Effector memory CD4-positive, alpha-beta T cell (primary cell): ENCODE data around the gene CAMTA1.

Source experiments
- DNase-seq, 3 donors: peaks; one replicate each; pipeline ENCODE4 v3.0.0-alpha.2; 2020
- H3K27ac ChIP-seq: 2 replicates; pipeline ENCODE4 v1.7.0; 2013; ENCODE audit warnings: mild to moderate bottlenecking, low read length, moderate library complexity; ENCODE audit not compliant: insufficient read depth, poor library complexity, severe bottlenecking
- H3K27me3 ChIP-seq: replicated peaks from 2 replicates; pipeline ENCODE4 v1.7.0; 2013; ENCODE audit warnings: mild to moderate bottlenecking, low read length; ENCODE audit not compliant: insufficient read depth, control insufficient read depth, poor library complexity, severe bottlenecking
- H3K36me3 ChIP-seq: 2 replicates; pipeline ENCODE4 v1.7.0; 2013; ENCODE audit warnings: mild to moderate bottlenecking, low read length, moderate library complexity; ENCODE audit not compliant: control insufficient read depth, insufficient read depth
- H3K4me1 ChIP-seq: 2 replicates; pipeline ENCODE4 v1.7.0; 2013; ENCODE audit warnings: low read length, mild to moderate bottlenecking; ENCODE audit not compliant: control insufficient read depth, insufficient read depth, poor library complexity, severe bottlenecking
- H3K4me3 ChIP-seq: 2 replicates; pipeline ENCODE4 v1.7.0; 2013; ENCODE audit warnings: low read length, low read depth, mild to moderate bottlenecking; ENCODE audit not compliant: insufficient read depth, poor library complexity, severe bottlenecking
- H3K9me3 ChIP-seq: 2 replicates; pipeline ENCODE4 v1.7.0; 2013; ENCODE audit warnings: mild to moderate bottlenecking, low read length, moderate library complexity; ENCODE audit not compliant: control insufficient read depth

The CAMTA1 gene

GRCh38 chr1:7085521-7085920 lies 300.3 kb downstream of the CAMTA1 start:
- Histone ChIP-seq H3K4me3 (no peak overlapping the region), H3K9me3 (no peaks in the 10 kb centered on the region), H3K4me1 (no peaks in the 10 kb centered on the region), H3K36me3 (no peaks in the 10 kb centered on the region), H3K27ac (no peak overlapping the region), H3K27me3 (no peaks in the 10 kb centered on the region)
- no peak for DNase-seq

- no peaks in the 10 kb centered on the region for H3K9me3 ChIP-seq
- no peaks in the 10 kb centered on the region for H3K36me3 ChIP-seq
- no peak for DNase-seq
These were observed 300.9 kb downstream of the CAMTA1 start for GRCh38 chr1:7086106-7086505.

DNA sequence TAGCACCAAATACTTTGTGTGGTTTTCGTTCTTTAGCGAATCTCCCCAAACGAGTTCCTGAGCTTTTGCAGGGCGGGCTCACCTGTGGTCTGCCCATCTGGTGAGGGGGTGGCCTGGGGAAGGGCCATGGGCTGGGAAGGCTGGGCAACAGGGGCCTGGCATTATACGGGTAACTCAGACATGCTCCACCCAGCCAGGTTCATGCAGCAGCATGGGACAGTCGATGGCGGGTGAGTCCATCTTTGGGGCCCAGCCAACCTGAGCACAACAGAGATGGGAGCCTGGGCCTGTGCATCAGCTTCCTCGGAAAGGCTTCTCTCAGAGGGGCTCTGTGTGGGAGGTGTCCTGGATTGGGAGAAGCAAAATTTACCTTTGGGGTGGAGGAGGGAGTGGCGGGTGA lies 302.6 kb downstream of the CAMTA1 start:
- no peak overlapping the region for H3K27ac ChIP-seq
- H3K27me3 ChIP-seq: no peaks in the 10 kb centered on the region
- no peaks in the 10 kb centered on the region for H3K36me3 ChIP-seq
- H3K4me3 ChIP-seq: no peak overlapping the region
- H3K9me3 ChIP-seq: no peaks in the 10 kb centered on the region
- no peak for DNase-seq
- H3K4me1 ChIP-seq: no peaks in the 10 kb centered on the region

More at GRCh38 chr1:7086106-7086505, 300.9 kb downstream of the CAMTA1 start:
- H3K4me1 ChIP-seq: no peaks in the 10 kb centered on the region
- no peak overlapping the region for H3K4me3 ChIP-seq
- H3K27me3 ChIP-seq: no peaks in the 10 kb centered on the region
- no peak overlapping the region for H3K27ac ChIP-seq

DNA sequence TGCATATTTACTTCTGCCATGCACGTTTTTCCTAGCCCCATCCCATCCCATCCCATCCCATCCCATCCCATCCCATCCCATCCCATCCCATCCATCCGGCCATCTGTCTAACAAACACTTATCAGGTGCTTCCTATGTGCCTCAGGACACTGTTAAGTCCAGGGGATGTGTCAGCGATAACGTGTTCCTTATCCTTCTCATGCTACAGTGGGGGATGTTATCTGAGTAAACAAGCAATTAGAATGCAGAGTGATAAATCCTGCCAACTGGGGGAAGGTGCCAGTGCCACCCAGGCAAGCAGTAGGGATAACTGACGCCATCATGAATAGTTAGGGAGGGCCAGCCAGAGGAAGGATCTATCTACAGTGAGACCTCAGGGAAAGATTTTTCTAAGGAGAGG lies 304.2 kb downstream of the CAMTA1 start:
- Histone ChIP-seq H3K9me3 (no peaks in the 10 kb centered on the region), H3K4me1 (no peaks in the 10 kb centered on the region), H3K36me3 (no peaks in the 10 kb centered on the region), H3K4me3 (no peak overlapping the region), H3K27me3 (no peaks in the 10 kb centered on the region), H3K27ac (no peak overlapping the region)
- DNase-seq: no peak

DNA sequence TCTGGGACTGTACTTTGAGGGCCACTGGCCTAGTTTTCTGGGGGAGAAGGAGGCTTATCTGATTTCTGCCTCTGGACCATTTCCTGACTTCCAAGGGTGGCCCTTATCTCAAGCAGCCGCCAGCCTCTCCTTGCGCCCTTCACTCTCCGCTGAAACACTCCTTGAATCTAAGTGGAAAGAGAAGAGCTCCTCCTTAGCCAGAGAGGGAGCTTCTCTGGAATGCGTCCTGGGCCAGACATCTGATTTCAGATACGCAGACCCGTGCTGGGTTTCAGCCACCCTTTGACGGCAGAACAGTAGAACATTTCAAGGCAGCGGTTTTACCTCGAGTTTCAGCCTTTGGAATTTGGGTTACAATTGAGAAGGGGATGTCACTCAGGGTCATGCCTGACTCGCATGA lies 308.0 kb downstream of the CAMTA1 start:
- H3K36me3 ChIP-seq: no peaks in the 10 kb centered on the region
- H3K4me1 ChIP-seq: no peaks in the 10 kb centered on the region
- H3K4me3 ChIP-seq: no peak overlapping the region
- no peaks in the 10 kb centered on the region for H3K9me3 ChIP-seq
- DNase-seq: no peak
- H3K27ac ChIP-seq: no peak overlapping the region
- H3K27me3 ChIP-seq: no peaks in the 10 kb centered on the region

- no peak overlapping the region for H3K27ac ChIP-seq
- no peak overlapping the region for H3K4me3 ChIP-seq
- no peaks in the 10 kb centered on the region for H3K36me3 ChIP-seq
- no peaks in the 10 kb centered on the region for H3K4me1 ChIP-seq
- H3K27me3 ChIP-seq: no peaks in the 10 kb centered on the region
- no peaks in the 10 kb centered on the region for H3K9me3 ChIP-seq
- no peak for DNase-seq
These were observed 308.8 kb downstream of the CAMTA1 start for GRCh38 chr1:7094086-7094485.

DNA sequence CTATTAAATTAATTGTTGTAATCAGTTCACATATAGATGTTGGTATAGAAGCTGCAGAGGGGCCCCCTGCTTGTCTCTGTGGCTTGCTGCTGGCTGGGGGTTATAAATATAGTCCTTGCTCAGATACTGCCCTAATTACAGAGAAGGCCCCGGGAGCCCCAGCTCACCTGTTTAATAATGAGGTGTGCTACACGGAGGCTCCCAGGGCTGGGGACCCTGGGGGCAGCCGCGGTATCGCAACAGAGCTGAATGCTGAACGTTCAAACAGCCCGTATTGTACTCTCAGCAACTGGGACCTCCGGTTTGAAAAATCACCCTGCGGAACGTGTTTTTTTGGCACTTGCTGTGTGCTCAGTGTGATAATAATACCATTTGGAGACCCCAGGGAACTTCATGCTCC lies 309.3 kb downstream of the CAMTA1 start:
- H3K4me3 ChIP-seq: no peak overlapping the region
- H3K27me3 ChIP-seq: no peaks in the 10 kb centered on the region
- H3K9me3 ChIP-seq: no peaks in the 10 kb centered on the region
- no peaks in the 10 kb centered on the region for H3K36me3 ChIP-seq
- DNase-seq: no peak
- no peak overlapping the region for H3K27ac ChIP-seq
- no peaks in the 10 kb centered on the region for H3K4me1 ChIP-seq

- DNase-seq: no peak
- Histone ChIP-seq H3K27me3 (no peaks in the 10 kb centered on the region), H3K4me1 (no peaks in the 10 kb centered on the region), H3K27ac (no peak overlapping the region), H3K36me3 (no peaks in the 10 kb centered on the region), H3K4me3 (no peak overlapping the region), H3K9me3 (no peaks in the 10 kb centered on the region)
These were observed 310.2 kb downstream of the CAMTA1 start for GRCh38 chr1:7095343-7095964.

- Histone ChIP-seq H3K4me3 (no peak overlapping the region), H3K27me3 (no peaks in the 10 kb centered on the region), H3K4me1 (no peaks in the 10 kb centered on the region), H3K9me3 (no peaks in the 10 kb centered on the region), H3K36me3 (no peaks in the 10 kb centered on the region), H3K27ac (no peak overlapping the region)
- DNase-seq: no peak
These were observed 312.8 kb downstream of the CAMTA1 start for GRCh38 chr1:7097938-7098592.

- DNase-seq: no peak
- no peaks in the 10 kb centered on the region for H3K4me1 ChIP-seq
- H3K27me3 ChIP-seq: no peaks in the 10 kb centered on the region
These were observed 313.4 kb downstream of the CAMTA1 start for GRCh38 chr1:7098641-7099040.

More at GRCh38 chr1:7098641-7099040, 313.4 kb downstream of the CAMTA1 start:
- Histone ChIP-seq H3K9me3 (no peaks in the 10 kb centered on the region), H3K4me3 (no peak overlapping the region), H3K27ac (no peak overlapping the region), H3K36me3 (no peaks in the 10 kb centered on the region)
